WTC11 (cell line): ENCODE data around the gene SLC35D1. TPM values are rescaled to one million over a fixed set of nuclear protein-coding genes. Genes with fewer than 3 reads are reported as not detected.

Experiments
- ATAC-seq: fragments of 200-7000 bp; cut with Tn5 transposase; 2 replicates; pipeline ENCODE4 v1.10.0; 2021; ENCODE audit warnings: mild to moderate bottlenecking, moderate library complexity
- CTCF ChIA-PET: fragments of 300-600 bp; sonication (Branson Sonifier 250); formaldehyde crosslinking; loops from one replicate; lab custom pipeline; 2021; ENCODE audit warnings: antibody characterized with exemption; lab: Charles Lee
- POLR2A ChIA-PET: fragments of 350-600 bp; sonication (Branson Sonifier 250); formaldehyde crosslinking; loops from one replicate; lab custom pipeline; 2021; ENCODE audit warnings: antibody characterized with exemption; lab: Charles Lee
- DNase-seq: peaks from one replicate; pipeline ENCODE4 v3.0.0; 2021; ENCODE audit warnings: low spot score
- H3K27ac Mint-ChIP-seq: 2 replicates; pipeline ENCODE4 v1.8.0; 2021; ENCODE audit warnings: mixed read lengths
- H3K27me3 Mint-ChIP-seq: 2 replicates; pipeline ENCODE4 v1.8.0; 2021; ENCODE audit warnings: low read depth, mild to moderate bottlenecking, moderate library complexity, mixed read lengths
- H3K36me3 Mint-ChIP-seq: 2 replicates; pipeline ENCODE4 v1.8.0; 2021; ENCODE audit warnings: mixed read lengths
- H3K4me1 Mint-ChIP-seq: 2 replicates; pipeline ENCODE4 v1.8.0; 2022; ENCODE audit warnings: mixed read lengths
- H3K4me3 Mint-ChIP-seq: 2 replicates; pipeline ENCODE4 v1.8.0; 2021; ENCODE audit warnings: mild to moderate bottlenecking, moderate library complexity, mixed read lengths
- H3K9me3 Mint-ChIP-seq: 2 replicates; pipeline ENCODE4 v1.8.0; 2021; ENCODE audit warnings: mixed read lengths
- ATF1 ChIP-seq: sonication (generic); formaldehyde crosslinking; IDR thresholded peaks from 2 replicates; pipeline ENCODE4 v1.8.1; 2023; ENCODE audit warnings: mild to moderate bottlenecking, moderate library complexity, missing genetic modification reagents
- CREM ChIP-seq: sonication (generic); formaldehyde crosslinking; IDR thresholded peaks from 2 replicates; pipeline ENCODE4 v1.8.1; 2022; ENCODE audit warnings: mild to moderate bottlenecking, missing genetic modification reagents, moderate library complexity
- ESRRA ChIP-seq: sonication (generic); formaldehyde crosslinking; IDR thresholded peaks from 2 replicates; pipeline ENCODE4 v1.8.1; 2022; ENCODE audit warnings: mild to moderate bottlenecking, missing genetic modification reagents, borderline replicate concordance
- FOXJ3 ChIP-seq: sonication (generic); formaldehyde crosslinking; IDR thresholded peaks from 2 replicates; pipeline ENCODE4 v1.9.0; 2021; ENCODE audit warnings: missing genetic modification reagents, mild to moderate bottlenecking, borderline replicate concordance
- FOXK1 ChIP-seq: sonication (generic); formaldehyde crosslinking; IDR thresholded peaks from 2 replicates; pipeline ENCODE4 v1.8.0; 2022; ENCODE audit warnings: mild to moderate bottlenecking, moderate library complexity, missing genetic modification reagents
- FOXP1 ChIP-seq: sonication (generic); formaldehyde crosslinking; IDR thresholded peaks from 2 replicates; pipeline ENCODE4 v1.8.0; 2022; ENCODE audit warnings: missing genetic modification reagents, mild to moderate bottlenecking, moderate library complexity, borderline replicate concordance
- GRHL2 ChIP-seq: fragments of 250-450 bp; sonication (Bioruptor Pico); IDR thresholded peaks from 2 replicates; pipeline ENCODE4 v1.8.0; 2022; ENCODE audit warnings: mild to moderate bottlenecking, moderate library complexity; ENCODE audit not compliant: insufficient replicate concordance, severe bottlenecking
- NFYB ChIP-seq: sonication (generic); formaldehyde crosslinking; conservative IDR thresholded peaks from 2 replicates; pipeline ENCODE4 v1.8.0; 2022; ENCODE audit warnings: low read depth, missing genetic modification reagents
- NR3C1 ChIP-seq: sonication (generic); formaldehyde crosslinking; conservative IDR thresholded peaks from 2 replicates; pipeline ENCODE4 v1.8.1; 2023; ENCODE audit warnings: low read depth, mild to moderate bottlenecking, missing genetic modification reagents
- RORB ChIP-seq: fragments of 250-450 bp; sonication (Bioruptor Pico); IDR thresholded peaks from 2 replicates; pipeline ENCODE4 v1.9.0; 2021; ENCODE audit warnings: mild to moderate bottlenecking
- SMAD3 ChIP-seq: sonication (generic); formaldehyde crosslinking; IDR thresholded peaks from 2 replicates; pipeline ENCODE4 v1.8.0; 2022; ENCODE audit warnings: missing genetic modification reagents, mild to moderate bottlenecking, borderline replicate concordance
- SOX15 ChIP-seq: fragments of 250-450 bp; sonication (Bioruptor Pico); IDR thresholded peaks from 2 replicates; pipeline ENCODE4 v1.9.0; 2021; ENCODE audit warnings: mild to moderate bottlenecking
- TEAD1 ChIP-seq: sonication (generic); formaldehyde crosslinking; IDR thresholded peaks from 2 replicates; pipeline ENCODE4 v1.8.0; 2022; ENCODE audit warnings: mild to moderate bottlenecking, missing genetic modification reagents
- ZNF121 ChIP-seq: sonication (generic); formaldehyde crosslinking; IDR thresholded peaks from 2 replicates; pipeline ENCODE4 v1.8.0; 2023; ENCODE audit warnings: missing genetic modification reagents
- ZNF232 ChIP-seq: sonication (generic); formaldehyde crosslinking; IDR thresholded peaks from 2 replicates; pipeline ENCODE4 v1.8.0; 2022; ENCODE audit warnings: mild to moderate bottlenecking, missing genetic modification reagents
- ZNF396 ChIP-seq: fragments of 250-450 bp; sonication (Bioruptor Pico); IDR thresholded peaks from 2 replicates; pipeline ENCODE4 v1.8.0; 2021; ENCODE audit warnings: mild to moderate bottlenecking, moderate library complexity, borderline replicate concordance
- ZNF416 ChIP-seq: fragments of 250-450 bp; sonication (Bioruptor Pico); IDR thresholded peaks from 2 replicates; pipeline ENCODE4 v1.9.0; 2021; ENCODE audit warnings: mild to moderate bottlenecking, inconsistent platforms
- ZNF423 ChIP-seq: fragments of 250-450 bp; sonication (Bioruptor Pico); IDR thresholded peaks from 2 replicates; pipeline ENCODE4 v2.1.2; 2022; ENCODE audit warnings: mild to moderate bottlenecking, moderate library complexity
- total RNA-seq: library from RNA; stranded (reverse); gene quantifications from 3 replicates; pipeline ENCODE4 v1.2.3, GENCODE V29; 2021
- TF ChIP-seq, protein P1 (sequence below): fragments of 250-450 bp; sonication (Bioruptor Pico); IDR thresholded peaks from 2 replicates; pipeline ENCODE4 v2.1.2; 2022; ENCODE audit warnings: mild to moderate bottlenecking, moderate library complexity
- TF ChIP-seq, protein P2 (sequence below): sonication (generic); formaldehyde crosslinking; conservative IDR thresholded peaks from 2 replicates; pipeline ENCODE4 v1.8.1; 2022; ENCODE audit warnings: mild to moderate bottlenecking, missing genetic modification reagents
- TF ChIP-seq, protein P3 (sequence below): sonication (generic); formaldehyde crosslinking; IDR thresholded peaks from 2 replicates; pipeline ENCODE4 v1.8.1; 2023; ENCODE audit warnings: mild to moderate bottlenecking, moderate library complexity, missing genetic modification reagents
- TF ChIP-seq, protein P4 (sequence below): sonication (generic); formaldehyde crosslinking; IDR thresholded peaks from 2 replicates; pipeline ENCODE4 v1.8.0; 2023; ENCODE audit warnings: mild to moderate bottlenecking, missing genetic modification reagents
- TF ChIP-seq, protein P5 (sequence below): fragments of 250-450 bp; sonication (Bioruptor Pico); IDR thresholded peaks from 2 replicates; pipeline ENCODE4 v1.9.0; 2021; ENCODE audit warnings: mild to moderate bottlenecking

SLC35D1 gene
- total RNA-seq, 1 experiment from 2014 or later: 2.4 TPM

DNA sequence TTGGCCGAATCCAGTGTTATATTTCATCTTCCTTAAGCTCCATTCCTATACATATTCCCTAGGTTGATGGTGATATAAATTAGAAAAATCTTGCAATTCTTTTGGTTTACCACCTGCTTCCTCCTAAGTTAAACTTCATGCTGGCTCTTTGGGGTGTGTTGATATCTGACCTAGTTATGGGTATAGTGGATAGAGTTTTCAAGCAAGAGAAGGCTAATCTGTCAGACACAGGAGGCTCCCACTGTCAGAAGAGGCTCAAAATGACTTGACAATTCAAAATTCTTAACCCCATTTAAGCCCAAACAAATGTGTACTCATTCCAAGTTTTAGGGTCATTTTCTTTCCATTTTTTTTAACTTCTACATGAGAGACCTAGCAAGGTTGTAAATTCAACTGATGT, 8.5 kb upstream of the SLC35D1 start:
- H3K27me3 Mint-ChIP-seq: no peaks in the 10 kb centered on the region
- no peak for DNase-seq
- peaks cover 4% of the 10 kb centered on the region for H3K4me1 Mint-ChIP-seq
- ChIA-PET POLR2A (no interaction called here), CTCF (no interaction called here)
- ATAC-seq: no peak
- H3K4me3 Mint-ChIP-seq: no peak overlapping the region
- peaks cover 9% of the 10 kb centered on the region for H3K9me3 Mint-ChIP-seq
- no peak for TF ChIP-seq RORB (CRISPR knock-in tag)
- H3K27ac Mint-ChIP-seq: no peak overlapping the region
- H3K36me3 Mint-ChIP-seq: peaks cover 8% of the 10 kb centered on the region

DNA sequence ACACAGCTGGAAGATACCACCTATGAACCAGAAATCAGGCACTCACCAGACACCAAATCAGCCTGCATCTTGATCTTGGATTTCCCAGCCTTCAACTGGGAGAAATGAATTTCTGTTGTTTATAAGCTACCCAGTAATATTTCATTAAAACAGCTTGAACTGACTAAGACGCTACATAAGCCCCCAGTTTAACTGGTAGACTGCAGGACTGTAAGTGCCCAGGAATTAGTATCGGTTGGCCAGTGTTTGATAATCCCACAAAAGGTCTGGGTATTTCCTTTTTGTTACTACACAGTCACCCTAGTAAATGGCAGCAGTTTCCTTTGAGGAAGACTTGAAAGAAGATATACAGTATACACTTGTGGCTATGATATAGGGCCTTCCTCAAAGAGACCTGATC, 7.3 kb upstream of the SLC35D1 start:
- POLR2A ChIA-PET: no interaction called here
- no peak overlapping the region for H3K27ac Mint-ChIP-seq
- no peaks in the 10 kb centered on the region for H3K36me3 Mint-ChIP-seq
- no peaks in the 10 kb centered on the region for H3K9me3 Mint-ChIP-seq
- CTCF ChIA-PET: interaction anchor here (1.1 kb wide), 1 partner anchor 70 kb away, joined by 3 read pairs; no protein-coding TSS in a partner anchor
- no peak overlapping the region for H3K4me3 Mint-ChIP-seq
- peaks cover 4% of the 10 kb centered on the region for H3K4me1 Mint-ChIP-seq
- no peak for DNase-seq
- TF ChIP-seq ESRRA (CRISPR knock-in tag) (no peak), ZNF416 (no peak), ZNF121 (no peak), FOXK1 (CRISPR knock-in tag) (no peak), SOX15 (CRISPR knock-in tag) (no peak), NR3C1 (CRISPR knock-in tag) (no peak), SMAD3 (no peak), ZNF423 (CRISPR knock-in tag) (no peak), ZNF396 (CRISPR knock-in tag) (no peak), CREM (CRISPR knock-in tag) (no peak), TEAD1 (CRISPR knock-in tag) (no peak), ZNF232 (CRISPR knock-in tag) (no peak)
- TF ChIP-seq, protein P1, sequence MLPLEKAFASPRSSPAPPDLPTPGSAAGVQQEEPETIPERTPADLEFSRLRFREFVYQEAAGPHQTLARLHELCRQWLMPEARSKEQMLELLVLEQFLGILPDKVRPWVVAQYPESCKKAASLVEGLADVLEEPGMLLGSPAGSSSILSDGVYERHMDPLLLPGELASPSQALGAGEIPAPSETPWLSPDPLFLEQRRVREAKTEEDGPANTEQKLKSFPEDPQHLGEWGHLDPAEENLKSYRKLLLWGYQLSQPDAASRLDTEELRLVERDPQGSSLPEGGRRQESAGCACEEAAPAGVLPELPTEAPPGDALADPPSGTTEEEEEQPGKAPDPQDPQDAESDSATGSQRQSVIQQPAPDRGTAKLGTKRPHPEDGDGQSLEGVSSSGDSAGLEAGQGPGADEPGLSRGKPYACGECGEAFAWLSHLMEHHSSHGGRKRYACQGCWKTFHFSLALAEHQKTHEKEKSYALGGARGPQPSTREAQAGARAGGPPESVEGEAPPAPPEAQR (CRISPR knock-in tag): no peak
- TF ChIP-seq, protein P2, sequence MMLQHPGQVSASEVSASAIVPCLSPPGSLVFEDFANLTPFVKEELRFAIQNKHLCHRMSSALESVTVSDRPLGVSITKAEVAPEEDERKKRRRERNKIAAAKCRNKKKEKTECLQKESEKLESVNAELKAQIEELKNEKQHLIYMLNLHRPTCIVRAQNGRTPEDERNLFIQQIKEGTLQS (CRISPR knock-in tag): no peak
- TF ChIP-seq, protein P3, sequence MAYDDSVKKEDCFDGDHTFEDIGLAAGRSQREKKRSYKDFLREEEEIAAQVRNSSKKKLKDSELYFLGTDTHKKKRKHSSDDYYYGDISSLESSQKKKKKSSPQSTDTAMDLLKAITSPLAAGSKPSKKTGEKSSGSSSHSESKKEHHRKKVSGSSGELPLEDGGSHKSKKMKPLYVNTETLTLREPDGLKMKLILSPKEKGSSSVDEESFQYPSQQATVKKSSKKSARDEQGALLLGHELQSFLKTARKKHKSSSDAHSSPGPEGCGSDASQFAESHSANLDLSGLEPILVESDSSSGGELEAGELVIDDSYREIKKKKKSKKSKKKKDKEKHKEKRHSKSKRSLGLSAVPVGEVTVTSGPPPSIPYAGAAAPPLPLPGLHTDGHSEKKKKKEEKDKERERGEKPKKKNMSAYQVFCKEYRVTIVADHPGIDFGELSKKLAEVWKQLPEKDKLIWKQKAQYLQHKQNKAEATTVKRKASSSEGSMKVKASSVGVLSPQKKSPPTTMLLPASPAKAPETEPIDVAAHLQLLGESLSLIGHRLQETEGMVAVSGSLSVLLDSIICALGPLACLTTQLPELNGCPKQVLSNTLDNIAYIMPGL (CRISPR knock-in tag): no peak
- TF ChIP-seq, all 79 proteins: peak for 0
- no peaks in the 10 kb centered on the region for H3K27me3 Mint-ChIP-seq
- ATAC-seq: no peak

DNA sequence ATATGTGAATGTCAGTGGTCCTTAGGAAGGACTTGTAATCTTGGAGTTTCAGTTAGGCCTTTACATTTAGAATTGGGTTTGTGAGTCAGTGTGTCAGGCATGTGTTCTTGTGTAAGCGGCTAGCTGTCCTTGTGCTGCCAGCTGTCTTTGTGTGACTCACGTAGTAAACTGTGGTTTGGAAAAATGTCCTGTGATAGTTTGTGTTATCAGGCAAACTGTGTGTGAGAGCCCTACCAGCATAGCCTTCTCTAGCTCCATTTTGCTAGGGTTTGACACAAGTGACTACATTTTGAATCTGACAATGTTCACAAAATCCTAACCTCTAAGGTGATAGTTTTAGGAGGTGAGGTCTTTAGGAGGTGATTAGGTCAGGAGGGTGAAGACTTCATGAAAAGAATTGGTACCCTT, 6.9 kb upstream of the SLC35D1 start:
- TF ChIP-seq GRHL2 (CRISPR knock-in tag) (no peak), NFYB (CRISPR knock-in tag) (no peak), FOXJ3 (CRISPR knock-in tag) (no peak), FOXP1 (CRISPR knock-in tag) (no peak), ATF1 (CRISPR knock-in tag) (no peak)
- TF ChIP-seq, protein P4, sequence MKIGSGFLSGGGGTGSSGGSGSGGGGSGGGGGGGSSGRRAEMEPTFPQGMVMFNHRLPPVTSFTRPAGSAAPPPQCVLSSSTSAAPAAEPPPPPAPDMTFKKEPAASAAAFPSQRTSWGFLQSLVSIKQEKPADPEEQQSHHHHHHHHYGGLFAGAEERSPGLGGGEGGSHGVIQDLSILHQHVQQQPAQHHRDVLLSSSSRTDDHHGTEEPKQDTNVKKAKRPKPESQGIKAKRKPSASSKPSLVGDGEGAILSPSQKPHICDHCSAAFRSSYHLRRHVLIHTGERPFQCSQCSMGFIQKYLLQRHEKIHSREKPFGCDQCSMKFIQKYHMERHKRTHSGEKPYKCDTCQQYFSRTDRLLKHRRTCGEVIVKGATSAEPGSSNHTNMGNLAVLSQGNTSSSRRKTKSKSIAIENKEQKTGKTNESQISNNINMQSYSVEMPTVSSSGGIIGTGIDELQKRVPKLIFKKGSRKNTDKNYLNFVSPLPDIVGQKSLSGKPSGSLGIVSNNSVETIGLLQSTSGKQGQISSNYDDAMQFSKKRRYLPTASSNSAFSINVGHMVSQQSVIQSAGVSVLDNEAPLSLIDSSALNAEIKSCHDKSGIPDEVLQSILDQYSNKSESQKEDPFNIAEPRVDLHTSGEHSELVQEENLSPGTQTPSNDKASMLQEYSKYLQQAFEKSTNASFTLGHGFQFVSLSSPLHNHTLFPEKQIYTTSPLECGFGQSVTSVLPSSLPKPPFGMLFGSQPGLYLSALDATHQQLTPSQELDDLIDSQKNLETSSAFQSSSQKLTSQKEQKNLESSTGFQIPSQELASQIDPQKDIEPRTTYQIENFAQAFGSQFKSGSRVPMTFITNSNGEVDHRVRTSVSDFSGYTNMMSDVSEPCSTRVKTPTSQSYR (CRISPR knock-in tag): no peak
- TF ChIP-seq, protein P5, sequence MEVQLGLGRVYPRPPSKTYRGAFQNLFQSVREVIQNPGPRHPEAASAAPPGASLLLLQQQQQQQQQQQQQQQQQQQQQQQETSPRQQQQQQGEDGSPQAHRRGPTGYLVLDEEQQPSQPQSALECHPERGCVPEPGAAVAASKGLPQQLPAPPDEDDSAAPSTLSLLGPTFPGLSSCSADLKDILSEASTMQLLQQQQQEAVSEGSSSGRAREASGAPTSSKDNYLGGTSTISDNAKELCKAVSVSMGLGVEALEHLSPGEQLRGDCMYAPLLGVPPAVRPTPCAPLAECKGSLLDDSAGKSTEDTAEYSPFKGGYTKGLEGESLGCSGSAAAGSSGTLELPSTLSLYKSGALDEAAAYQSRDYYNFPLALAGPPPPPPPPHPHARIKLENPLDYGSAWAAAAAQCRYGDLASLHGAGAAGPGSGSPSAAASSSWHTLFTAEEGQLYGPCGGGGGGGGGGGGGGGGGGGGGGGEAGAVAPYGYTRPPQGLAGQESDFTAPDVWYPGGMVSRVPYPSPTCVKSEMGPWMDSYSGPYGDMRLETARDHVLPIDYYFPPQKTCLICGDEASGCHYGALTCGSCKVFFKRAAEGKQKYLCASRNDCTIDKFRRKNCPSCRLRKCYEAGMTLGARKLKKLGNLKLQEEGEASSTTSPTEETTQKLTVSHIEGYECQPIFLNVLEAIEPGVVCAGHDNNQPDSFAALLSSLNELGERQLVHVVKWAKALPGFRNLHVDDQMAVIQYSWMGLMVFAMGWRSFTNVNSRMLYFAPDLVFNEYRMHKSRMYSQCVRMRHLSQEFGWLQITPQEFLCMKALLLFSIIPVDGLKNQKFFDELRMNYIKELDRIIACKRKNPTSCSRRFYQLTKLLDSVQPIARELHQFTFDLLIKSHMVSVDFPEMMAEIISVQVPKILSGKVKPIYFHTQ (CRISPR knock-in tag): no peak
- no peak for DNase-seq
- ATAC-seq: no peak
- Mint-ChIP-seq H3K27me3 (no peaks in the 10 kb centered on the region), H3K27ac (no peak overlapping the region), H3K36me3 (no peaks in the 10 kb centered on the region), H3K4me1 (peaks cover 8% of the 10 kb centered on the region), H3K4me3 (no peak overlapping the region), H3K9me3 (no peaks in the 10 kb centered on the region)
- ChIA-PET CTCF (interaction anchor here (1.1 kb wide), 1 partner anchor 70 kb away, joined by 3 read pairs; no protein-coding TSS in a partner anchor), POLR2A (no interaction called here)
